Stimulated activated CD4-positive, alpha-beta T cell treated with anti-CD3 and anti-CD28 coated beads, TNF-alpha, amount 100 ng/mL, for 24 hours (primary cell): ENCODE results near the gene ALKBH2.
A peak's percentile ranks its signal among the peaks of the same experiment; 100 is the strongest.

Experiments used
- DNase-seq, 3 experiments: peaks; one replicate each; pipeline ENCODE4 v3.0.0-alpha.2; 2020; ENCODE audit warnings: low read depth in 3 of 3

The ALKBH2 gene

GRCh38 chr12:109093022-109093918 lies at the start of gene ALKBH2:
ALKBH2 (minus strand) TSS chr12:109093472; CDS start chr12:109092786, 686 bp downstream.
- peak; percentile 89 to 93 (median 90) for DNase-seq

DNA sequence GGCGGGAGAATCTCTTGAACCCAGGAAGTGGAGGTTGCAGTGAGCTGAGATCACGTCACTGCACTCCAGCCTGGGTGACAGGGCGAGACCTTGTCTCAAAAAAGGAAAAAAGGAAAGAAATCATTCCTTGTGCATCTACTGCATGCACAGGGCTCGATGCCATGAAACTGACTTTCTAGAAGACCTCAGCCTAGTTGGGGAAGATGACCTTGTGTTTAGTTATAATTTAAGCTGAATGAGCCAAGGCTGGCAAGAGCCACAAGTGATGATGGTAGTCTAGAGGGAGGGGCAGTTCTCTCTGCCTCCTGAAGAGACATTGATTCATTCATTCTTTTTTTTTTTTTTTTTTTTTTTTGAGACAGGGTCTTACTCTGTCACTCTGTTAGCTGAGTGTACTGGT lies 47.3 kb upstream of the ALKBH2 start:
- DNase-seq, result no peak

GRCh38 chr12:109139791-109140190 lies 46.5 kb upstream of the ALKBH2 start:
- DNase-seq, result no peak

- DNase-seq, result no peak
These were observed 46.1 kb upstream of the ALKBH2 start for GRCh38 chr12:109139360-109139759.

GRCh38 chr12:109137055-109137454 lies 43.8 kb upstream of the ALKBH2 start:
- DNase-seq, result no peak

DNA sequence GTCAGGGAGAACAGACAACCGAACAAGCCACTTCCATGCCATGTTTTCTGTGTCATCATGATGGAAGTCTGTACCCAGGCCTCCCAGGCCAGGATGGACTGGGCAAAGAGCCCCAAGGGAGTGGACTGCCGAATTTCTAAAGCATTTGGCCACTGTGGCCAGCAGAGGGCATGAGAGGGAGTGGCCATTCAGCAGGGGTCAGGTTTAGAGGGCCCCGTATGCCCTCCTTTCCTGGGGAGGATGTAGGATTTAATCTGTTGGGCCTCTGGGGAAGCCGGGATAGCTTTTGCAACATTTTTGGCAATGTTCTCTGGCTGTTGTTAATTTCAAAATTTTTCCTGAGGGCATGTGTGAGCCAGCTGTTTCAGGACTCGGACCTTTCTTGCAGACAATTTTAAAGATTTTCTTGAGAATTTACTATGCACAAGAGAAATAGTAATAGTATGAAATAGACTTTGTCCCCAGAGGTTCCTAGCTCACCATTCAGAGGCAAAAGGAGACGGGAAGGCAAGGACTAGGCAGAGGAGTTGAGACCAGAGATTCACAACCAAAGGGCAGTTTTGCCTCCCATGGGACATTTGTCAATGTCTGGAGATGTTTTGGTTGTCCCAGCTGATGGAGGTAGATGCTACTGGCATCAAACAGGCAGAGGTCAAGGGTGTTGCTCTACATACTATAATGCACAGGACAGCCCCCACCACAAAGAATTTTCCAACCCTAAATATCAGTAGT lies 41.1 kb upstream of the ALKBH2 start:
- DNase-seq, result no peak

DNA sequence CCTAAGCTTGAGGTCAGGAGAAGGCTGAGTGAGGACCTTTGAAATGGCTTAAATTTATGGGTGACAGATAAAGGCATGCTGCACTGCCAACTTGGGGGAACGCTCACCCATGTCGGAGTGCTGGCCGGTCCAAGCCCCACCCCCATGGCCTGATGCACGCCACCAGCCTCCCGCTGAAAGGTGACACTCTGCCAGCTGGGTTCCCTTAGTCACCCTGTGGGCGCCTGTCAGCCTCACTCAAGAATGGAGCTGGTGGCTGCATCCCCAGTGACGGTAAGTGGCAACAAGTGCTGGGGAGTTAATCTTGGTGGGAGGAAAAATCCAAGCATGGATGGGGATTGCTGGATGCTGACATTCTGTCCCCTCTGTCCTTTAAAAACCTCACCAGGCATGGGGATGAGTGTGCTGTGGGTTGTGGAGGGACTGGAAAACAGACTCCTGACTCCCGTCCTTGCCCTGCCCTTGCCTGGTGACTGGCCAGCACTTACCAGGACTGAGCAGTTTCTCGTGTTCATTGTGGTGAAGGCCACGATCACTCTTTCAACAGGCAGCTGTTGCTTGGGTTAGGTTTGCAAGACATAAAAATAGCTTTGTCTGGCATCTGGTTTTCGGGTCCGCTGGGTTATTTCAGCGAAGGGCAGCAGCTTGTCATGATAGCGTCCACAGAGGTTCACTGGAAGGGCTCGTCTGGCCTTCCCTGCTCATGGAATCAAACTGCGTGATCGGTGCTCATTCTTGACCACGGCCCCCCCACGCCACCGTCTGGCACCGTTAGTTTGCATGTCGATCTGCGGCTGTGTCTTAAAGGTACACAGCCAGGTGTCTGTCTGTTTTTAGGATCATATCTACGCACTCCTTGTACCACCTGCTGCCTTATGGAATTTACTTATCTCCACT lies 38.1 kb upstream of the ALKBH2 start:
- DNase-seq, result no peak

DNA sequence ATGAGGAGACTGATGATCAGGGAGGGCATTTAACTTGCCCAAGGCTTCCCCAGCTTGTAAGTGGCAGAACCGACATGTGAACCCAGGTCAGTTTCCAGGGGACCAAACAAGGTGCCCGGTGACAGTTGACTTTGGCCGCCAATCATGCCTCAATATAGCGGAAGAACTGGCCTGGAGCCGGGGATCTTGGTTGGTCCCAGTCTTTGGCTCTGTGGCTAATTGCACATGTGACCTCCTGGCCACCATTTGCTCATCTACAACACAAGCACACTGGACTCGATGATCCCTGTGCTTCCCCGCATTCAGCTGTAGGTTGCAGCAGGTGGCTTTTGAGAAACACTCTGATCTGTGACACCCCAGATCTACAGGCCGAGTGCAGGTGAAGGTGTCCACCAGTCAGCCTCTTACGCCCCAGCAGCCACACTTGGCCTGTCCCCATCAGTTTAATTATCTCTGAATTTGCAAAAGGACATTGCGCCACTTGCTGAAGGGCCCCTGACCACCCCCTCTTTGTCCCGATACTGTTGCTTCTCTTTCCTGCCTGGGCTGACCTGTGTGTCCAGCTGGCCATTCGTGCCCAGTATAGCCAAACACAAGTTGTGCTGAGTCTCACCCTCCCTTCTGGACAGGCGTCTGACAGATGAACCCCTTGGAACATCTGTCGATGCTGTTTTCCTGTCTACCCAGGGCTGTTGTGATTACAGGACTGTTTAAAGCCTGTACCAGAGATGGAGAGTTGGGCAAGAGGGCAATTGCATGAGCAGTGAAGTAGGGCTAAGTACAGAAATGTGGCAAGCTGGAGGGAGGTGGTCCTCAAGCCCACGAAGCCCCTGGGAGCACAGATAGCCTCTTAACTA lies 37.3 kb upstream of the ALKBH2 start:
- DNase-seq, result no peak

DNA sequence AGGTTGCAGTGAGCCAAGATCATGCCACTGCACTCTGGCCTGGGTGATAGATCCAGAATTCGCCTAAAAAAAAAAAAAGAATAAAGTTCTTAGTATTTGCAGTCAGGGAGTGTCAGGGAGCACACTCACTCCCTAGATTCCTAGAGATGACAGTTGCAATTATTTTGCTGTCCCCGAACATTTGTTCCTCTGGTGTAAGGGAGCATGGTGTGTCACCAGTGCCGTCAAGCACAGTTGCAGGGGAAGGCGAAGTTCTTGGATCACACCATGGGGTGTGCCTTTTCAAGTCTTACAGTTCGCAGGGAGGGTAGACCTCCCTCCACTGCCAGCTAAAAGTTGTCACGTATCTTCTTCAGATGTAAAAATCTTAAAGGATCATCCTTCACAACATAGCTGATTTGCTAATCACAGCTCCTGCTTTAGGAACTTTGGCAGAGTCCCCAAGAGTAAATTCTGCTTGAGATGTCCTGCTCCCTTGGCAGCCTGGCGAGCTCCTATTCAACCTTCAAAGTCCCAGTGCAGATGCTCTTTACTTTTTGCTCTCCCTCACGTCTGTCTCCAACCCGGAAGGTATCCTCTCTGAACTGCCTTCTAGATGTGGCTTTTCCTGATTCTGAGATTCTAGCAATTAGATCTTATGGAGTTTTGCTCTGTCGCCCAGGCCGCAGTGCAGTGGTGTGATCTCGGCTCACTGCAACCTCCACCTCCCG lies 34.4 kb upstream of the ALKBH2 start:
- no peak for DNase-seq

GRCh38 chr12:109126784-109127183 lies 33.5 kb upstream of the ALKBH2 start:
- no peak for DNase-seq

DNA sequence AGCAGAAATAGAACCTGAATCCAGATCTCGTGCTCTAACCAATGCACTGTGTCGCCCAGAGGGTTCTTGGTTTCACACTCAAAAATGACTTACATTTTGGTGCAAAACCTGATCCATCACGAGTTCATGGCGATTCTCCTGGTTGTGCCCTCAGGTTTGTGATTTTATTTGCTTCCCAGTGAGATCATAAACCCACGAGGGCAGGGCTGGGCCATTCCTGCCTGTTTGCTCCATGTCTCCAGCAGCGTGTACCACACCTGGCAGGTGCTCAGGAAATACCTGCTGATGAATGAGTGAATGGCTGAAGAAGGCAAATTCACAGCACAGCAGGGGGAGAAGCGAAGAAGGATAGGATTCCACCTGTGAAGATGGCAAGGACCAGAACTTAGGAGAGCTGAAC lies 32.5 kb upstream of the ALKBH2 start:
- no peak for DNase-seq

DNA sequence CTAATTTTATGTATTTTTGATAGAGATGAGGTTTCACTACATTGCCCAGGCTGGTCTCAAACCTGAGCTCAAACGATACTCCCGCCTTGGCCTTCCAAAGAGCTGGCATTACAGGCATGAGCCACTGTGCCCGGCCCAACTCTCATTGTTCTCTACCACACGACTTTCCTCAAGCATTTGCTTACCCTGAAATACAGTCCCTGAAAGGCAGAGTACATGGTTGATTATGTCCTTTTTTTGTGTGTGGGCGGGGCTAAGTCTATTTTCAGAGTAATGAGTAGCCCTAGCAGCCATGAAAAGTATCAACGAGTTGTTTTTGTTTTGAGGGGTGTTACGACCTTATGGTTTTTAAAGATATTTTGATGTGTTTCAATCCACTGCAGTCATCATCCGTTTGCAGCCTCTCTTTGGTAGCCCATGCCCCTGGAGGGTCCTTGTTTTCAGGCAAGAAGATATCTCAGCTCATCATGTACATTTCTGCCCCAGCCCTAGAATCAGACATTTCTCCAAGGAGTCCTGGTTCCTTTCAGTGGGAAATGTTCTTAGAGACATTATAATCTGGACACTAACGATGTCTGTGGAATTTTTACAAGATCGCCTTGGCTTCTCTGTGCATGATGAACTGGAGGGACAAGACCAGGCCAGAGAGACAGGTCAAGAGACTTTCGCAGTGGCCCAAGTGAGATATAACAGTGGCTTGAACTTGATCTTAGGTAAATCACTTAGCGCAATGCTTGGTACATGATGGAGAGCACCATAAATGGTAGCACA lies 31.8 kb upstream of the ALKBH2 start:
- DNase-seq, result no peak

- DNase-seq, result no peak
These were observed 28.1 kb upstream of the ALKBH2 start for GRCh38 chr12:109121346-109121880.

- DNase-seq, result no peak
These were observed 27.3 kb upstream of the ALKBH2 start for GRCh38 chr12:109120557-109120956.

DNA sequence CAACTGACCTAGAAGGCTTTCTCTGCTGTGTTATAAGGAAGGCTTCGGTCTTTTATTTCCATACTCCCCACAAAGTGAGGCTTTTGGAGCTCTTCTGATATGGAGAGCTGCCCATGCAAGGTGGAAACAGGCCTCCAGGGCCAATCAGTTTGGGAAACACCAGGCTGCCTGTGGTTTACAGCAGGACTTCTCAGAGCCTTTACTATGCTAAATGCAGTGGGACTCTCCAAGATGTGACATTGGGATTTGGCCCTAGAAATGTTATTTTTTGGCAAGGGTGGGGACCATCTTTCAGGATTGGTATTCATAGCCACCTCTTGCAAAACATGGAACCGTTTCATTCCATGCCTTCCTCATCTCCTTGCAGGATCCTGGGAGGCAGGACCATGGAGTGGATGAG lies 26.8 kb upstream of the ALKBH2 start:
- no peak for DNase-seq

GRCh38 chr12:109116611-109116949 lies 23.3 kb upstream of the ALKBH2 start:
- no peak for DNase-seq

GRCh38 chr12:109115758-109116610 lies 22.7 kb upstream of the ALKBH2 start, which contains the start of gene ACACB:
ACACB (plus strand) TSS chr12:109116587; CDS start chr12:109139406, 22,819 bp downstream.
- no peak for DNase-seq

- DNase-seq, result no peak
These were observed 22.1 kb upstream of the ALKBH2 start for GRCh38 chr12:109115404-109115757.
